AG08395 (cell line): Measurements from ENCODE around the gene PDLIM5.

Experiments used
- DNase-seq: peaks from one replicate; pipeline ENCODE4 v3.0.0; 2012; ENCODE audit warnings: mixed read lengths, low spot score

The PDLIM5 gene

DNA sequence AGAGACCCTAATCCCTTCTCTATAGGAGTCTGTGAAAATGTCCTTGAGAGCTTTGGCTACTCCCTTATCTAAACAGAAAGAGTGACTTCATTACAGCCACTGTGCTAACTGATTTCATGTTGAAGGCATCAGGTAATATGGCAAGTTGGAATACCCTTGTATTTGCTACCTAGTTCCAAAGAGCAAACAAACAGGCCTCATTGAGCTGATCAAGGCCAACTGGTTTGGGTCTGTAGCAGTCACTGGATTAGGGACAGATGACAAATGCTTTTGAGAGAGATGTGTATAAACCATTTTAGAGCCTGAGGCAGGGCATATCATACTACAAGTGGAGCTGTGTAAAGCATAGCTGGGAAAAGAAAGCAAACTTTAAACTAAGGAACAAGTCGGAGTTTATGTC lies 22.9 kb upstream of the PDLIM5 start:
- no peak for DNase-seq

DNA sequence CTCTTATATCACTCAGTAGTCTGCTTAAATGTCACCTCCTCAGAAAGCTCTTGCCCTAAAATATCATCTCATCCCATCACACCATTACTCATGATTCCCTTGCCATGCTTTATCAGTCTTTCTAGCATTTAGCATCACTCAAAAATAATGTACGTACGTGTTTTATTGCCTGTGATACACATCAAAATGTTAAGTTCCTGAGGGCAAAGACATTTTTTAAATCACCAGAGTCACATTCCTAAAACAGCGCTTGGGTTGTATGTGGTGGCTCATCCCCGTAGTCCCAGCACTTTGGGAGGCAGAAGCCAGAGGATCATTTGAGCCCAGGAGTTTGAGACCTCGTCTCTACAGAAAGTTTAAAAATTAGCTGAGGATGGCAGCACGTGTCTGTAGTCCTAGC lies 21.3 kb upstream of the PDLIM5 start:
- no peak for DNase-seq

DNA sequence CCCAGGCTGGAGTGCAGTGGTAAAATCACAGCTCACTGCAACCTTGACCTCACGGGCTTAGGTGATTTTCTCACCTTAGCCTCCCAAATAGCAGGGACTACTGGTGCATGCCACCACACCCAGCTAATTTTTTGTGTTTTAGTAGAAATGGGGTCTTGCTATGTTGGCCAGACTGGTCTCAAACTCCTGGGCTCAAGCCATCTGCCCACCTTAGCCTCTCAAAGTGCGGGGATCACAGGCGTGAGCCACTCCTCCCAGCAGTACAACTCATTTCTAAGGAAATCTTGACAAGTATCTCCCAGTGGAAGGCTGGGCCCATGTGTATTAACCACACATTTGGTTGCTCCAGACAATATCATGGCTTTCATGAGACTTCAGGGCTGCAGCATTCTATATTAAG lies 20.4 kb upstream of the PDLIM5 start:
- DNase-seq: no peak

- no peak for DNase-seq
These were observed 17.2 kb upstream of the PDLIM5 start for GRCh38 chr4:94434505-94434904.

- no peak for DNase-seq
These were observed 15.9 kb upstream of the PDLIM5 start for GRCh38 chr4:94435874-94436273.

DNA sequence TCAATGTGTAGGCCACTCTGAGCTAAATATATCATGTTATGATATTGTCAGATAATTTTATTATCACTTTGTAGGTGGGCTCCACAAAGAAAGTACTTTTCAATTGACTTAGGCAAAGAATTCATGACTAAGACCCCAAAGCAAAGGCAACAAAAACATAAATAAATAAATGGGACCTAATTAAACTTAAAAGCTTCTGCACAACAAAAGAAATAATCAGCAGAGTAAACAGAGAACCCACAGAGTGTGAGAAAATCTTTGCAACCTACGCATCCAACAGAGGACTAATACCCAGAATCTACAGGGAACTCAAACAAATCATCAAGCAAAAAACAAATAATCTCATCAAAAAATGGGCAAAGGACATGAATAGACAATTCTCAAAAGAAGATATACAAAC lies 15.2 kb upstream of the PDLIM5 start:
- DNase-seq: no peak

- no peak for DNase-seq
These were observed 12.1 kb upstream of the PDLIM5 start for GRCh38 chr4:94439606-94440005.

GRCh38 chr4:94441838-94442237 lies 9.9 kb upstream of the PDLIM5 start:
- no peak for DNase-seq

DNA sequence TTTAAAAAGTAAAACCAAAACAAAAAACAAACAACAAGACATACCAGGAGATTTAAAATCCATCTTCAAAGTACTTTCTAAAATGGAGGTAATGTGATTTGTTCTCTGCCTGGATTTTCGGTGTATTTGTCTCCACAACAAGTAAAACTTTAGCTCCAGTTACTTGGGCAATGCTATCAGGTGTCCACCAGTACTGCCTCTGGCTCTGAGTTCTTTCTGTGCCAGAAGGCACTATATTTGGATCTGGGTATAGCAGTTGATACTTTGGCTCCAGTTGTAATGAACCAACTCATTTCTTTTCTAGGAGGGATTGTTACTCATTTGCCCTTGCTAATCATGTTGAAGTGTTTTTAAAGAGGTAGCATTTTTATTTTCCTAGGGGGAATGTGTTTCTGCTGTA lies 9.5 kb upstream of the PDLIM5 start:
- DNase-seq: no peak

GRCh38 chr4:94446386-94446785 lies 5.4 kb upstream of the PDLIM5 start:
- DNase-seq: no peak

DNA sequence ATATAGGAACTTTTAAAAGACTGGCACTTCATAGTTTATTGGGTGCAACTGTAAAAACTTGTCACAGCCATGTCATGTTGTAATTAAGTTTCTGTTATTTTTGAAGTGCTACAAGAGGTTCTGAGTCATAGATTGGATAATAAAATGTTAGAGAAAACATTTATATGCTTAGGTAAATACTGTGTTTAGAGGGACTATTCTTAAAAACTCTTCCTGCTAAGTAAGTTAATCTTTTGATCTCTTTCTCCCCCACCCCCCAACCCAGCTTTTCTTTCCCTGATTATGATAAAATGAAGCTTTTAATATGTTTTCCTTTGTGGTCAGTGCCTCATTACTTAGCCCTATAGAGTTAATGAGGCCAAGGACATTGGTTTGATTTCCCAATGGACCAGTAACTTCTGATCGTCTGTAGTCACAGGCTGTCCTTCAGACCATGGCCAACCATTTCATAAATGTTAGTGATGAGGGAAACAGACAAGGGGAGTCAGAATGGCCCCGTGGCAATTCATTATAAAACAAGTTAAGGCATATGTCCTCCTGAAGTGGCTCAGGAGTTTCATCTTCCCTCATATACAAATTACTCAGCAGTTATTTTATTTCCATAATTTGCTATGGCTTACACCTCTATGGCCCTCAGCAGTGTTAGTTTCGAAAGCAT lies 3.9 kb upstream of the PDLIM5 start:
- DNase-seq: no peak

GRCh38 chr4:94448815-94449375 lies 2.8 kb upstream of the PDLIM5 start:
- DNase-seq: no peak

DNA sequence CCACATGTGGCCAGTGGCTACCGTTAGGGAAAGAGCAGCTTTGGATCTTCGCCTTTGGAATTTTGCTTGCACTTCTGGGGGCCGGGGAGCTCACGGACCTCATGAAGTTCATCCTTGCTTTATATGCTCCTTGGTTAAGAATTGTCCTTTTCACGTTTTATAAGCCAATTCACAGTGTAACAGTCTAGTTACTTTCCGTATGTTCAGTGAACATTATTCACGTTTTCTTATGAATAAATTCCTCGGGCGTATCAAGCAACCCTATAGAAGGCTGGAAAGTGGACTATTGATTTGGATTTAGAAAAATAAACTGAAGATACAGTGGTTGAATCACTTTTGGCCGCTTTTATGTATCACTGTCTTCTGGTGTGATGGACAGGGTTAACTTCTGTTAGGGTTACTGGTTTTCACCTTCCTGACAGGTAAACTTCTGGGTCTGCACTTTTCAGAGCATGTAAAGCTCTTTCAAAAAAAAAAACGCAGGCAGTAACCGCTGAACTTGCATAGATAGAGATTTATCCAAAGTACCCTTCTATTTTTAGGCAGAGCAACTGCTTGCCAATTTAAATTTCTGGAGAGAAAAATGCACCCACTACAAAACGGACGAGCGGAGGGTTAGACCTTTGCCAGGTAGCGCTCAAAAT lies 569 bp upstream of the PDLIM5 start:
- DNase-seq: no peak

DNA sequence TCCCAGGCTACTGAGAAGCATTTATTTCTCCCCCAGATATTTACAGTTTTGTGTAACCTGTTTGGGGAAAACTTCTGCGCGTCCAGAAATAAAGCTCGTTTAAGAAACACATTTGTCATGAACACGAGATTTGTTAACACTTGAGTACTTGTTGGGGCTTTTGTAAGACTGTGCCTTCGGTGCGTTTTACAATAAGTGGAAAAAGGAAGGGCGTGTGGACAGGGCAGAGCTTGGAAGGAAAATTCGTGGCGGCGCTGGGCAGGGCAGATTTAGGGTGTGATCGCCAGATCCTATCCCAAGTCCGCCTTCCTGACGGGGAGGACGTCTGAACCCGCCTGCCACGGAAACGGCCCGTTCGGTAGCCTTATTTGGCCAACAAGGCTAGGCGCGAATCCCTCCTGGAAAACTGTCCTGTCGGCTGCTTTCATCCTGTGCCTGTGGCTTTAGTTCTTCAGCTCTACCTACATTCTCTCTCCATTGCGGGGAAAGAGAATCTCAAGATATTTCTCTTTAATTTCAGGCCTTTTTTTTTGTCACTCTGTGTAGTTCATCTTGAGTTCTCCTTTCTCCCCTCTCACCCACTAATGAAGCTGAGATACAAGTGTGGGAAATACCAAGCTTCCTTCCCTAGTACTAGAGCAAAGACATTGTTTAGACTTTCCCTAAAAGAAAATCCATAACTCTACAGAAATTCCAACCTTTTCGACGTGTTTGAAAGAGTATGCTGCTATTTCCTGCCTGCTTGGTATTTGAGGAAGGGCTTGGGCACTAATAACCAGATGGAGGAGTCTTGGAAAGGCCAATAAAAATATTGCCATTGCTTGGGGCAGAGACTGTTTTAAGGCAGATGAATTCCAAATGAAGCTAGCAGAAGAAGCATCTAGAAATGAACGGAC lies 982 bp downstream of the PDLIM5 start:
- peak; percentile 82 for DNase-seq

DNA sequence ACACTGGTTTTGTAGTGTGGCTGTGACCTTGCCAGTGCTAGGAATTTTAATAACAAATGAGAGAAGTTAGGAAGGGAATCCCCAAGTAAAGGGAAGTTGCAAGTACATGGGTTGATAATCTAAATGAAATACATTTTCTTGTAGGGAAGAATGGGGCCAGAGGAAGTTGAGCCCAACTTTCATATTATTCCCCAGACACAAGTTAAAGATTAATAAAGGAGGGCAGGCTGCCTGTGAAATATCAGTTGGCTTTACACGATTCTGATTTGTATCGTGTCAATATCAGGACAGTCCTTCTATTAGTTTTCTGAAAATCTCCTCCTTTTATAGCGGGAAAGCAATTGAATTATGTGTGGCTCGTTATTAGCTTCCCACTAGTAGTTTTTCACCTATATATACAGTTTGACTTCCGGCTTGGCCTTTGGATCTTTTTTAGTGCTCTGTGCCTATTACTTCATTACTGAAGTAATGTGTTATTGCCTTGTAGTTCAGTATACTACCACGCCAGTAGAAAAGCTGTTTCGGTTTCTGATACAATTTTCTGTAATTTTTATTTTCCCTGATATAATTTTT lies 1.7 kb downstream of the PDLIM5 start:
- DNase-seq: no peak

GRCh38 chr4:94454405-94454804 lies 2.7 kb downstream of the PDLIM5 start:
- DNase-seq: no peak

DNA sequence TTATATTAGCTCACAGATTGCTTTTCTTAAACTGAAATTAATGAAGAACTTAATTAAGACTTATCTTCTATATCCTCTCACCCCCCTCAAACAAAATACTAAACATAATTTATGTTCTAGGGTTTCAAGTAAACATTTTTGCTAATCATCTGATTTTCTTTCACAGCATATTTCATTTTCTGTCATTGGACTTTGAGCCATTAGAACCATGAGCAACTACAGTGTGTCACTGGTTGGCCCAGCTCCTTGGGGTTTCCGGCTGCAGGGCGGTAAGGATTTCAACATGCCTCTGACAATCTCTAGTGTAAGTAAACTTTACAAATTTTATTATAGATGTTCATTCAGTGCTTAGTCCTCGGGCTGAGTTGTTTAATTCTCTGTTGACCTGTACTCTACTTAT lies 3.3 kb downstream of the PDLIM5 start:
- DNase-seq: peak; percentile 53

GRCh38 chr4:94457692-94458106 lies 6.0 kb downstream of the PDLIM5 start:
- no peak for DNase-seq

DNA sequence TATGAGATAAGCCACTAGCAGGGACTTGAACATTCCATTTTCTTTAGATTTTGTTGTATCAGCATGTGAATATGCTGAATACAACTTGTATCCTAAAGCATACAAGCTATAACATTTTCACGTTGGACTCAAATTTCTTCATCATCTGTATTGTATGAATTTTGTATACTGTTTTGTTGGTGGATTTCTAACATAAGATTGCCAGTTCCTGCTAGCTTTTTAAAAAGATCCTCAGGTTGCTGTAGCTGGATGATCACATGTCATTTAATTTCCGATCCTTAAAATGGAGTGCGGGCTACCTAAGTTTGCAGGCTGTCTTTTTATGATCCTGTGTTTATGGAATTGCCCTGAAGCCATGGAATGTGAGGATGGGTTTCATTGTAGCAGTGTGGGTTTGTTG lies 6.9 kb downstream of the PDLIM5 start:
- no peak for DNase-seq

GRCh38 chr4:94459462-94460161 lies 7.9 kb downstream of the PDLIM5 start:
- DNase-seq: no peak

DNA sequence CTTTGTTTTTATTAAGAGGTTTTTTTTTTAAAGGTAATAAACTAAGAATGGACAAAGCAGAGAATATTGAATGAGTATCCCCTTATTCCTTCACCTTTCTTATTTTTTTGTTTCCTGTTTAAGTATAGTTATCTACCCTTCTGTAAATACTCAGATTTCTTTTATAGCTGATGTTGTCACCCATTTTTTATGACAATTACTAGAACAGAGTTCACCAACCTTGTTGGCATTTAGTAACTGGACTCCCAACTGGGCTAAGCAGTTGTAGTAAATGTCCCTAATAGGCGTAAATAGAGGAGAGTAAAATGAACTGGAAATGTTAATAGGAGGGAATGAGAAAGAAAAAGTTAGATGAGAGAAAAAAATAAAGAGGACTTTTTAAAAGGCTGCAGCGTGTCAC lies 9.8 kb downstream of the PDLIM5 start:
- no peak for DNase-seq

GRCh38 chr4:94462572-94462971 lies 10.8 kb downstream of the PDLIM5 start:
- no peak for DNase-seq
